ENCODE results near the gene AGAP1. TPM values are rescaled to one million over a fixed set of nuclear protein-coding genes. Genes with fewer than 3 reads are reported as not detected.

The AGAP1 gene
- polyA plus RNA-seq, 1 donor from 2014 or later = 17.4 TPM

GRCh38 chr2:235850289-235850688, 356.4 kb downstream of the AGAP1 start:
- no peak overlapping the region for H3K4me3 ChIP-seq (ENCODE audit: low read length)
- no peaks in the 10 kb centered on the region for H3K27me3 ChIP-seq (ENCODE audit: insufficient read depth, low read depth, low read length)
- H3K4me2 ChIP-seq (ENCODE audit: low read length) = no peak overlapping the region
- H3K9me3 ChIP-seq (ENCODE audit: low read length) = no peaks in the 10 kb centered on the region
- no peak overlapping the region for H2AFZ ChIP-seq (ENCODE audit: low read depth, low read length)
- no peaks in the 10 kb centered on the region for H3F3A ChIP-seq (ENCODE audit: insufficient read depth, low read length, poor library complexity, severe bottlenecking)
- H4K20me1 ChIP-seq (ENCODE audit: insufficient read depth) = no peaks in the 10 kb centered on the region
- TF ChIP-seq SMC3 (conservative IDR thresholded peaks at IDR 0.05; ENCODE audit: poor library complexity) = no peak
- no peak overlapping the region for H3K9ac ChIP-seq (ENCODE audit: low read length)
- no peaks in the 10 kb centered on the region for H3K9me2 ChIP-seq (ENCODE audit: insufficient read depth, low read length)
- H3K79me2 ChIP-seq (replicated peaks; ENCODE audit: insufficient read depth, low read length) = no peaks in the 10 kb centered on the region
- H3K36me3 ChIP-seq (ENCODE audit: insufficient read depth, low read length) = no peaks in the 10 kb centered on the region
- H3K27ac ChIP-seq (ENCODE audit: low read length) = no peak overlapping the region

- H3K79me2 ChIP-seq (replicated peaks; ENCODE audit: insufficient read depth, low read length) = no peaks in the 10 kb centered on the region
- H3K4me2 ChIP-seq (ENCODE audit: low read length) = no peak overlapping the region
- H3K27ac ChIP-seq (ENCODE audit: low read length) = no peak overlapping the region
- no peaks in the 10 kb centered on the region for H3F3A ChIP-seq (ENCODE audit: insufficient read depth, low read length, poor library complexity, severe bottlenecking)
- no peak overlapping the region for H3K4me3 ChIP-seq (ENCODE audit: low read length)
- no peaks in the 10 kb centered on the region for H3K9me3 ChIP-seq (ENCODE audit: low read length)
- H4K20me1 ChIP-seq (ENCODE audit: insufficient read depth) = no peaks in the 10 kb centered on the region
- H3K9ac ChIP-seq (ENCODE audit: low read length) = no peak overlapping the region
- no peak for TF ChIP-seq REST (IDR thresholded peaks at IDR 0.05; ENCODE audit: borderline replicate concordance)
- no peak for TF ChIP-seq RAD21 (conservative IDR thresholded peaks at IDR 0.05)
- no peak for TF ChIP-seq CTCF (IDR thresholded peaks at IDR 0.05; ENCODE audit: poor library complexity, severe bottlenecking)
- no peak for TF ChIP-seq EP300 (conservative IDR thresholded peaks at IDR 0.05; ENCODE audit: poor library complexity, severe bottlenecking)
- TF ChIP-seq MXI1 (conservative IDR thresholded peaks at IDR 0.05; ENCODE audit: poor library complexity, severe bottlenecking) = no peak
- TF ChIP-seq SMC3 (conservative IDR thresholded peaks at IDR 0.05; ENCODE audit: poor library complexity) = no peak
- no peak for TF ChIP-seq TAF1 (IDR thresholded peaks at IDR 0.05; ENCODE audit: low read depth)
- no peak for TF ChIP-seq EZH2 (IDR thresholded peaks at IDR 0.05; ENCODE audit: borderline replicate concordance, insufficient read depth, low read length, poor library complexity, severe bottlenecking)
- TF ChIP-seq POLR2AphosphoS5 (IDR thresholded peaks at IDR 0.05) = no peak
- H2AFZ ChIP-seq (ENCODE audit: low read depth, low read length) = no peak overlapping the region
- H3K9me2 ChIP-seq (ENCODE audit: insufficient read depth, low read length) = no peaks in the 10 kb centered on the region
- H3K27me3 ChIP-seq (ENCODE audit: insufficient read depth, low read depth, low read length) = no peaks in the 10 kb centered on the region
- H3K36me3 ChIP-seq (ENCODE audit: insufficient read depth, low read length) = no peaks in the 10 kb centered on the region
Measured at GRCh38 chr2:235850771-235851551, 357.1 kb downstream of the AGAP1 start.

All from neural cell (in vitro differentiated cells).